Left renal pelvis (tissue), 4 donors: ENCODE measurements around the gene RHOT2. TPM values are rescaled to one million over a fixed set of nuclear protein-coding genes. Genes with fewer than 3 reads are reported as not detected.

Source experiments
- DNase-seq, 4 donors: peaks; one replicate each; pipeline ENCODE4 v3.0.0-alpha.2; 2013; ENCODE audit warnings: low read depth in 4 of 4, low spot score in 3 of 4
- polyA plus RNA-seq, 4 donors: library from polyadenylated mRNA; unstranded; fragments of 120-200 nt; gene quantifications; one replicate each; pipeline ENCODE4 v1.2.1, GENCODE V29; 2013; ENCODE audit not compliant: insufficient read length in 4 of 4

The RHOT2 gene
- polyA plus RNA-seq, 4 donors = 56.9 to 127 (median 63.7) TPM

DNA sequence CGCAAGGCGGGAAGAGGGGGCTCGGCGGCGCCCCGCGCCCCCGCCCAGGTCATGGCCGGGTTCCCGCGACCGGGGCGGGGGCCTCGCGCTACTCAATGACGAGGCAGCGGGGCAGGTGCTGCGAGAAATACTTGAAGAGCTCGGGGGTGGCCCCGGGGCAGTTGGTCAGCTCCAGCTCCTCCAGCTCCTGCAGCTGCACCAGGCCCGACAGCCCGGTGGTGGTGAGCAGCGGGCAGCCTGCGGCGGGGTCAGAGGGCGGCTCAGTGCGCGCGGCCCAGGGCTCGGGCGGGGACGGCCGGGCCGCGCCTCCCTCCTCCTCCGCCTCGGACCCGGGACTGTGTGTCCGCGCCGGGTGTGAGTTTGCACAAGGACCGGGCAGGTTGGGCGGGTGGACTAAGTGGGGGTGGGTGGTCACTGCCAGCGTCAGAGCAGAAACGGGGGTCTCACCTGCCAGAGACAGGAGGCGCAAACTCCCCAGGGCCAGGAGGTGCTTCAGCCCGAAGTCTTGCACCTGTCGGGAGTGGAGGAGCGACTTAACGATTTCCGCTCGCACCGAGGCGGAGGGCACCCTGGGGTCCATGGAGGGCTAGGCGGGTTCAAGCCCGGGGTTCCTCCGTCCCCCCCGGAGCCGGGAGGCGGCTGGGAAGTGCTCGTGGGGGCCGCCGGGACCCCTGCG lies 26.4 kb downstream of the RHOT2 start:
- no peak for DNase-seq

DNA sequence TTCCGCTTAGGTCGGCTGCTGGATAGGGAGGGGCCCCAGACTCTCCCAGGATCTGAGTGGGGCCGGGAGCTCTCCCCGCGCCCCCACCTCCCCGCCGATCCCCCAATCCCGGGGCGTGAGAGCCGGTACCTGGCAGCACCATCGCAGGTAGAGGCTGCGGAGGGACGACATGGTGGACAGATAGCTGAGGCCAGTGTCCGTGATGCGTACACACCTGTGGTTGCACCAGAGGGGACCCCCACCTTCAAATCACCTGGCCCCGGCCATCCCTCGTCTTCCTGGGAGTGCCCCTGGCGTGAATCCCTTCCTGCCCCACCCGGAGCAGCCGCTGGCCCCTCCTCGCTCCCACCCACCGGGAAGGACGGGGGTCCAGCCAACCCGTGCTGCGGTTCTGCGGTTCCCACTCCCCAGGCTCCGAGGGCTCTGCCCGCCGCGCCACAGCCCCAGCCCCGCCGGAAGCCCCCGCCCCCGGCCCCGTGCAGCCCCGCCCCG lies 27.0 kb downstream of the RHOT2 start:
- no peak for DNase-seq

- no peak for DNase-seq
Observed at GRCh38 chr16:695355-696089, 27.6 kb downstream of the RHOT2 start.

GRCh38 chr16:698911-699671 lies 31.2 kb downstream of the RHOT2 start:
- no peak for DNase-seq

DNA sequence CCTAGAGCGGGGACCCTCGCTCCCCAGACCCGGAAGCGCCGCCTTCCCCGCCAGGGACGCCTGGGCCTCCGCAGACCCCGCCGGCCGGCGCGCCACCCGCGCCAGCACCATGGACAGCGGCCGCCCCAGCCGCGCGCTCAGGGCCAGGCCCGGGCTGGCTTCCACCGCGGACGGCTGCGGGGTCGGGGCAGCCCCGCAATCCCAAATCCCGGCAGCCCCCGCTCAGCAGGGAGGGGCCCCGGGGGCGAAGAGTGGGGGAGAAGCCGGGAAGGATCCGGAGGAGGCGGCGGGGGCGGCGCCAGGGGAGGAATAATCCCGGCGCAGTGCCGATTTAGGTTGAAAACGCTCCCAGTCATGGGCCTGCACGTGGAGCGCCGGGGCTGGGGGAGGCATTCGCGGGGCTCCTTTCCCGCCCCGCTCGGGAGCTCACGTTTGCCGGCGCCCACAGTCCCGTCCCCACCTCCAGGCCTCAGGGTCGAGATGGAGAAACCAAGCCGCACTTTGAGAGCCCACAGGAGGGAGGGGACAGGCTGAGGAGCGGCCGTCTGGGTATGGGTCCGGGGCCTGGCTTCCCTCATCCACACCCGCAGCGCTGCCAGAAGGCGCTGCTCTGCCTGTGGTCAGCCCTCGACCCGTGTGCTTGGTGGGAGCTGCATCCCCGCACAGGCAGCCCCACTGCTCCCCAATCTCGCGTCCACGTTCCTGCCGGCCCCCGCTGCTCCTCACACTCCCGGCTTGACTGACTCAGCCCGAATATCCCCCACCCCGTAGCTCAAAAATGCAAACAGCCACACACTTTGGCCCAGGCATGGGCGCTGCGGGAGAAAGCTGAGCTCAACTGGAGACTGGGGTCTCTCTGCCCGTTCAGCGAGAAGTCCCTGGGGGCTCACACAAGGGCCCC lies 33.0 kb downstream of the RHOT2 start:
- DNase-seq = no peak

- no peak for DNase-seq
Observed at GRCh38 chr16:702341-702740, 34.4 kb downstream of the RHOT2 start.

DNA sequence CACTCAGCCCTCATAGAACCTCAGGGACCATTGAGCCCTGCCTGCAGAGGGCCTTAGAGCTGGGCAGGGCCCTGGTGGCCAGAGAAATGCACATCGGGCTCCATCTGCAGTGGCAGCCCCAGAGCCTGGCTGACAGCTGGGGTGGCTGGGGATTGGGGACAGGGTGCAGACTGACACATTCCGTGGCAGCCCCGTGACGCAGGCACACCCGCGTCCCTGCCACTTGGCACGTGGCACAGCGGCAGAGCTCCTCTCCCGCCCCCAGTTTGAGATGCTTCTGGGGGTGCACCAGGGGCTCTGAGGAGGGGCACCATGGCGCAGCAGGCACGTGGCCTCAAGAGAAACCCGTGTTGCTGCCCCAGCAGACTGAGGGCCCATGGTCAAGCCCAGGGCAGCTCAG lies 35.5 kb downstream of the RHOT2 start:
- no peak for DNase-seq

DNA sequence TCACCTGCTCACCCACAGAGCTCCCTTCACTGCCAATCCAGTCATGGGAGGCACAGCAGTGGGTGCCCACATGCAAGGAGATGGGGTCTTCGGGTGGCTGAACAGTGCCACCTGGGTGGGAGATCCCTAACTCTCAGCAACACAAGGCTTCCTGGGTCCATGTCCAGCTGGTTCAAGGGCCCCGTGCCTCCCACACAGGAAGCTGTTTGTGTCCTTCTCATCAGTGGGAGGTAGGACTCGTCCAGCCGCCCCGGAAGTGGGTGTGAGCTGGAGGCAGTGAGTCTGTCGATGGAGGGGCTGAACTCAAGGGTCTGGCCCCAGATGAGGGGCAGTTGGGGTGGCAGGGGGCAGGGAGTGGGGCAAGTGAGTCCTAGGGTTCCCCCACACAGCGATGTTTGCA lies 36.1 kb downstream of the RHOT2 start:
- DNase-seq = no peak

- DNase-seq = no peak
Observed at GRCh38 chr16:704552-705380, 36.8 kb downstream of the RHOT2 start.

DNA sequence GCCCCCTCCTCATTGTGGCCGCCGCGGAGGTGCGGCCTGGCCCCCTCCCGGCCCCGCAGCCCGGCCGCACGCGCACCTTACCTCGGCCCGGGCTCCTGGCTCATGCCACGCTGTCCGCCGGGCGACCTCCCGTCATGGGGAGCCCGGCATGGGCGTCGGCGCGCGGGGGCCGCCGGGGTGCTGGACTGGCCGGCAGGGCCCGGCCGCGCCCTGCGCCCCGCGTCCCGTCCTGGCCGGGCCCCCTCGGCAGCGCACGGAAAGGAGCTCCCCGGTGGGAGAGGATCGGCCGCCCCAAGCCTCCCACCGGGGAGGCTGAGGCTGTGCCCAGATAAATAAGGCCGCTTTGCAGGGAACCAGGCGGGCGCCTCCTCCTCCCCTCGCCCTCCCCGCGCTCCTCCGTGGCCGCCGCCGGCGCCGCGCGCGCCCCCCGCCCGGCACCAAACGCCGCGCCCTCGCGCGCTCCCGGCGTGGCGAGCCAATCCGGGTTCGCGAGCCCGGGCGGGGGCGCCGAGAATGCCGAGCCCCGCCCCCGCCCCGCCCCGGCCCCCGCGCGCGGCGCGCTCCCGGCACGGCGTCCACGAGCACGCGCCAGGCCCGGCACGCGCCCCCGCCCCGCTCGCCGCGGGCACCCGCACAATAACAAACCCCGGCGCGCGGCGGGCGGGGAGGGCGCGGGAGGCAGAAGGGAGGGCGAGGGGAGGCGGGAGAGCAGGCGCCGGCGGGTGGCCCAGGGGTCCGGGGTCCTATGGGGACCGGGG lies 37.7 kb downstream of the RHOT2 start, which contains the start of gene FBXL16:
Gene FBXL16, minus strand, starts transcription at position 371 of the 758 bp plus-strand sequence. CDS start 8,396 bp downstream, outside the sequence.
- DNase-seq = no peak

DNA sequence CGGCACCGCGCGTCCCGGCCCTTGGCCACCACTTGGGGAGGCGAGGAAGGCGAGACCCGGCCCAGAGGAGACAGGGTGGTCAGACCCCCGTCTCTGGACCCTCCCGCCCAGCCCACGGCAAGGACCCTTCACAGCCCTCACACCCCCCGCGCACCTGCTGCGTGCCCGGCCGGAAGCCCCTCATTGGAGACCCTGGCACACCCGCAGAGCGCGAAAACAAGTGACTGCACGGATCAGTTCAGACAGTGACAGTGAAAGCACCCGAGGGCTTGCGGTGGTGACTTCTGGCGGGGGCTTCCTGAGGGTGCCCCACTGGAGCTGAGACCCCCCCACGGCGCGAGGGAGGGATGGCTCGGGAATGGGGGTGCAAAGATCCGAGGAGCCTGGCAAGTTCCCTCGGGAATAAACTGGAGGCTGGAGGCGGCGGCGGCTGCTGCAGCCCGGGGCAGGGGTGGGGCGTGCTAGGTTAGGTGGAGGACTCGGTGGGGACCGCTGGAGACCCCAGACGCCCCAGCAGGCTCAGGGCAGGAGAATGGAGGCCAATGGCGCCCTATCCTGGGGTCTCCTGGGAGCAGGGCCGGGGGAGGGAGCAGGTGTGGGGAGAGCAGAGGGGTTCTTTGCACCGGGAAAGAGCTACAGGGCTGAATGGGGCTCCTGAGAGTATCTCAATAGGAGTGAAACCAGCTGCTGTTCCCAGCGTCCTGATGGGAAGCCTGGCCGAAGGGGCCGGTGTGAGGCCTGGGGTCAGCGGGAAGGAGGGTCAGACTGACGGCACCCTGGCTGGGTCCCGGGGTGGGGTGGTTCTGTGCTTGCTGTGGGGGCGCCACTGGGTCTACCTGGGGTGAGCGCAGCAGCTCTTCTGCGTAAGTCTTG lies 38.5 kb downstream of the RHOT2 start:
- DNase-seq = no peak

DNA sequence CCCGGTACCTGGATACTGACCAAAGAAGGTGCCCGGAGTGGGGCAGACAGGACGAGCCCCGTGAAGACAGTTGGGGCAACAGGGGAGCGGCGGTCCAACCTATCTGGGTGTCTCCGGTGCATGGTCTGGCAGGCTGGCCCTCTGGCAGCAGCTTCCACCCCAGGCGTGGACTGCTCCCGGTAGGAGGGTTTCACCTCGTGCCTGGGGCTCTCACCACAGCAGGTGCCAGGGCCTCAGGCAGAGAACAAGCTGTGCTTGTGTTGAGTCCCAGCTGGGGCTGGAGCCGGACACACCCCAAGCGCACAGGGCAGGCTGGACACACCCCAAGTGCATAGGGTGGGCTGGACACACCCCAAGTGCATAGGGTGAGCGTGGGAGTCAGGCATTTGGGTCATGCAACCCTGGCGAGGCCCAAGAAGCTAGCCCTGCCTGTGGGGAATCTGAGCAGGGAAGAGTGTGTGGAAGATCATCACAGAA lies 39.2 kb downstream of the RHOT2 start:
- DNase-seq = no peak

GRCh38 chr16:708019-708418 lies 40.1 kb downstream of the RHOT2 start:
- DNase-seq = no peak

DNA sequence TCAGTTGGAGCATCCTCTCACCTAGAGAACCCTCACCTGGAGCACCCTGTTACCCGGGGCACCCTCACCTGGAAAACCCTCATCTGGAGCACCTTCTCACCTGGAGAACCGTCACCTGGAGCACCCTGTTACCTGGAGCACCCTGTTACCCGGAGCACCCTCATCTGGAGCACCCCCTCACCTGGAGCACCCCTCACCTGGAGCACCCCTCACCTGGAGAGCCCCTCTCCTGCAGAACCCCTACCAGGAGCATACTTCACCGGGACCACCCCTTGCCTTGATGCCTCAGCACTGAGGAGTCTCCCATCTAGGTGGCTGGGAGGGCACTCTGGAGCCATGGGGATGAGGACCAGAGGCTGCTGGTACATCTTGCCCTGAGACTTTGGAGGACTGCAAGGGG lies 41.0 kb downstream of the RHOT2 start:
- DNase-seq = no peak

GRCh38 chr16:709566-710499 lies 41.9 kb downstream of the RHOT2 start:
- DNase-seq = no peak

- DNase-seq = no peak
Observed at GRCh38 chr16:710500-711075, 42.7 kb downstream of the RHOT2 start.
